ENCODE data around the gene ERH.

DNA sequence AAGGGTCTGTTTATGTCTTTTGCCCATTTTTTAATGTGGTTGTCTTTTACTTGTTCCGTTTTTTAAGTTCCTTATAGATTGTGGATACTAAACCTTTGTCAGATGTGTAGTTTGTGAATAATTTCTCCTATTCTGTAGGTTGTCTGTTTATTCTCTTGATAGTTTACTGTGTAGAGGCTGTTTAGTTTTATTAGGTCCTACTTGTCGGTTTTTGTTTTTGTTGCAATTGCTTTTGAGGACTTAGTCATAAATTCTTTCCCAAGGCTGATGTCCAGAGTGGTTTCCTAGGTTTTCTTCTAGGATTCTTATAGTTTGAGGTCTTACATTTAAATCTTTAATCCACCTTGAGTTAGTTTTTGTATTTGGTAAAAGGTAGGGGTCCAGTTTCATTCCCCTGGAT lies 34.3 kb upstream of the ERH start:
- no peak for TF ChIP-seq TAF1 (IDR thresholded peaks at IDR 0.05; ENCODE audit: borderline replicate concordance, insufficient read depth, low read length)
- TF ChIP-seq POLR2AphosphoS5 (IDR thresholded peaks at IDR 0.05; ENCODE audit: low read depth, low read length) = no peak
- TF ChIP-seq FOXP2 (optimal IDR thresholded peaks at IDR 0.05; ENCODE audit: borderline replicate concordance, extremely low read depth, extremely low read length, insufficient read depth) = no peak

Measured in PFSK-1 (cell line).